ENCODE results near the gene MS4A14. TPM values are rescaled to one million over a fixed set of nuclear protein-coding genes. Genes with fewer than 3 reads are reported as not detected.
A peak's percentile ranks its signal among the peaks of the same experiment; 100 is the strongest.

The MS4A14 gene
- total RNA-seq, 1 experiment from 2014 or later, result not detected

- Histone ChIP-seq H3K4me2 (ENCODE audit: low read length) (peak overlapping the region; percentile 46), H3K4me3 (replicated peaks in 1 of 2; ENCODE audit: low read depth in 1 of 2, low read length in 2 of 2) (no peak overlapping the region), H3K27ac (ENCODE audit: low read depth, low read length) (no peak overlapping the region), H3K79me2 (ENCODE audit: insufficient read depth, low read length) (no peaks in the 10 kb centered on the region), H3K36me3 (ENCODE audit: control insufficient read depth in 1 of 2, insufficient read depth in 2 of 2, low read length in 2 of 2) (no peaks in the 10 kb centered on the region), H2AFZ (ENCODE audit: low read depth, low read length, poor library complexity, severe bottlenecking) (peak overlapping the region; percentile 70), H3K27me3 (ENCODE audit: insufficient read depth, low read length) (no peaks in the 10 kb centered on the region), H3K9ac (ENCODE audit: low read length) (no peak overlapping the region), H4K20me1 (ENCODE audit: insufficient read depth) (no peaks in the 10 kb centered on the region), H3K9me2 (ENCODE audit: insufficient read depth) (no peaks in the 10 kb centered on the region), H3K4me1 (ENCODE audit: control insufficient read depth in 1 of 2, insufficient read depth in 2 of 2, low read length in 2 of 2) (peaks cover 5 to 9% of the 10 kb centered on the region in 2 experiments; a peak in 3 of 4 replicates), H3K9me3 (ENCODE audit: control insufficient read depth in 1 of 2, insufficient read depth in 1 of 2, low read depth in 1 of 2, low read length in 2 of 2) (no peaks in the 10 kb centered on the region)
- CTCF ChIA-PET, result no interaction called here
- POLR2A ChIA-PET, result no interaction called here
- intact Hi-C loops (cut with micrococcal nuclease), result no loop called here
- no TSS peak for BruUV-seq (replicated peaks)
- peak; percentile 83 for ATAC-seq
- DNase-seq (ENCODE audit: low read depth, low spot score), result peak; percentile 26
- TF ChIP-seq FOSL1 (IDR thresholded peaks at IDR 0.05; ENCODE audit: low read depth), result no peak
- RAD21 ChIA-PET (ENCODE audit: low non-redundant PET in 1 of 2, low total read pairs in 2 of 2, uncharacterized antibody in 2 of 2, unreplicated experiment in 2 of 2), result no interaction called here
Measured at GRCh38 chr11:60428517-60428916, 32.3 kb downstream of the MS4A14 start.

- Histone ChIP-seq H3K9ac (ENCODE audit: low read length) (no peak within 1 kb of the TSS), H3K27me3 (ENCODE audit: insufficient read depth, low read length) (no peaks in the 10 kb centered on the region), H3K9me2 (ENCODE audit: insufficient read depth) (no peaks in the 10 kb centered on the region), H3K9me3 (ENCODE audit: control insufficient read depth in 1 of 2, insufficient read depth in 1 of 2, low read depth in 1 of 2, low read length in 2 of 2) (no peaks in the 10 kb centered on the region), H4K20me1 (ENCODE audit: insufficient read depth) (no peaks in the 10 kb centered on the region), H3K4me3 (replicated peaks in 1 of 2; ENCODE audit: low read depth in 1 of 2, low read length in 2 of 2) (no peak within 1 kb of the TSS), H3K4me2 (ENCODE audit: low read length) (peak within 1 kb of the TSS; percentile 46), H3K27ac (ENCODE audit: low read depth, low read length) (no peak within 1 kb of the TSS), H3K79me2 (ENCODE audit: insufficient read depth, low read length) (no peaks in the 10 kb centered on the region), H3K36me3 (ENCODE audit: control insufficient read depth in 1 of 2, insufficient read depth in 2 of 2, low read length in 2 of 2) (no peaks in the 10 kb centered on the region), H3K4me1 (ENCODE audit: control insufficient read depth in 1 of 2, insufficient read depth in 2 of 2, low read length in 2 of 2) (peaks cover 5 to 9% of the 10 kb centered on the region in 2 experiments; a peak in 3 of 4 replicates), H2AFZ (ENCODE audit: low read depth, low read length, poor library complexity, severe bottlenecking) (peak within 1 kb of the TSS; percentile 70)
- ATAC-seq (no peak), DNase-seq (ENCODE audit: low read depth, low spot score) (no peak)
- POLR2A ChIA-PET, result no interaction called here
- CTCF ChIA-PET, result no interaction called here
- no peak for TF ChIP-seq SP1 (IDR thresholded peaks at IDR 0.05; ENCODE audit: low read depth)
- TF ChIP-seq ZBTB33 (IDR thresholded peaks at IDR 0.05; ENCODE audit: extremely low read depth, insufficient replicate concordance, low read length), result no peak
- no peak for TF ChIP-seq CBX3 (IDR thresholded peaks at IDR 0.05; ENCODE audit: low read depth)
- no peak for TF ChIP-seq TCF7L2 (IDR thresholded peaks at IDR 0.05; ENCODE audit: borderline replicate concordance, extremely low read depth, insufficient read depth, insufficient read length)
- TF ChIP-seq ZFX (IDR thresholded peaks at IDR 0.05), result no peak
- TF ChIP-seq CTCF (IDR thresholded peaks at IDR 0.05 in 2 of 3, conservative IDR thresholded peaks at IDR 0.05 in 1 of 3; ENCODE audit: borderline replicate concordance in 1 of 3, insufficient read depth in 1 of 3, low read depth in 2 of 3, low read length in 2 of 3), result no peak
- no peak for TF ChIP-seq ZNF274 (IDR thresholded peaks at IDR 0.05; ENCODE audit: low read depth, low read length)
- TF ChIP-seq CEBPB (IDR thresholded peaks at IDR 0.05; ENCODE audit: low read depth), result no peak
- TF ChIP-seq ATF3 (IDR thresholded peaks at IDR 0.05), result no peak
- no peak for TF ChIP-seq JUND (IDR thresholded peaks at IDR 0.05)
- TF ChIP-seq POLR2AphosphoS5 (IDR thresholded peaks at IDR 0.05; ENCODE audit: low read depth, low read length), result no peak
- BruUV-seq (replicated peaks), result no TSS peak
- RAD21 ChIA-PET (ENCODE audit: low non-redundant PET in 1 of 2, low total read pairs in 2 of 2, uncharacterized antibody in 2 of 2, unreplicated experiment in 2 of 2), result no interaction called here
- intact Hi-C loops (cut with micrococcal nuclease), result no loop called here
Measured at GRCh38 chr11:60429272-60429671, 33.0 kb downstream of the MS4A14 start, which contains the start of gene MS4A5. MS4A5 (plus strand) TSS chr11:60429572; CDS start chr11:60429675, 103 bp downstream.
